Neural crest cell (in vitro differentiated cells): Measurements from ENCODE around the gene MRPL50. TPM values are rescaled to one million over a fixed set of nuclear protein-coding genes. Genes with fewer than 3 reads are reported as not detected.

Experiments used
- DNase-seq: peaks from one replicate; pipeline ENCODE4 v3.0.0; 2021; ENCODE audit warnings: low read depth, mixed read lengths, low spot score
- H3K27ac Mint-ChIP-seq: one replicate; pipeline ENCODE4 v1.8.0; 2021; ENCODE audit warnings: mild to moderate bottlenecking, mixed read lengths; ENCODE audit not compliant: unreplicated experiment
- H3K27me3 Mint-ChIP-seq: 2 replicates; pipeline ENCODE4 v1.8.0; 2021; ENCODE audit warnings: low read depth, mild to moderate bottlenecking, mixed read lengths
- H3K36me3 Mint-ChIP-seq: 2 replicates; pipeline ENCODE4 v1.8.0; 2021; ENCODE audit warnings: low read depth, mild to moderate bottlenecking, mixed read lengths
- H3K4me1 Mint-ChIP-seq: 2 replicates; pipeline ENCODE4 v1.8.0; 2021; ENCODE audit warnings: mixed read lengths
- H3K4me3 Mint-ChIP-seq: one replicate; pipeline ENCODE4 v1.8.0; 2021; ENCODE audit warnings: mild to moderate bottlenecking, mixed read lengths
- H3K9me3 Mint-ChIP-seq: 2 replicates; pipeline ENCODE4 v1.8.0; 2021; ENCODE audit warnings: mixed read lengths
- CTCF ChIP-seq: fragments of 200-600 bp; sonication (generic); conservative IDR thresholded peaks from 2 replicates; pipeline ENCODE4 v1.5.0; 2021; ENCODE audit warnings: antibody characterized with exemption, mild to moderate bottlenecking
- total RNA-seq: library from RNA; stranded (reverse); gene quantifications from 2 replicates; pipeline ENCODE4 v1.2.1, GENCODE V29; 2021

The MRPL50 gene
- total RNA-seq, 1 donor from 2014 or later, result 17.3 TPM

- Mint-ChIP-seq H3K4me3 (no peak overlapping the region), H3K27me3 (no peaks in the 10 kb centered on the region), H3K36me3 (no peaks in the 10 kb centered on the region), H3K27ac (no peak overlapping the region), H3K4me1 (no peaks in the 10 kb centered on the region), H3K9me3 (no peaks in the 10 kb centered on the region)
- no peak for DNase-seq
- no peak for TF ChIP-seq CTCF
Measured at GRCh38 chr9:101434998-101435397, 36.6 kb upstream of the MRPL50 start.

- DNase-seq, result no peak
- no peaks in the 10 kb centered on the region for H3K9me3 Mint-ChIP-seq
- H3K27ac Mint-ChIP-seq, result no peak overlapping the region
- H3K36me3 Mint-ChIP-seq, result no peaks in the 10 kb centered on the region
- no peak for TF ChIP-seq CTCF
- peaks cover 4% of the 10 kb centered on the region for H3K27me3 Mint-ChIP-seq
- H3K4me1 Mint-ChIP-seq, result no peaks in the 10 kb centered on the region
- H3K4me3 Mint-ChIP-seq, result no peak overlapping the region
Measured at GRCh38 chr9:101433229-101433628, 34.8 kb upstream of the MRPL50 start.

- TF ChIP-seq CTCF, result no peak
- Mint-ChIP-seq H3K9me3 (no peaks in the 10 kb centered on the region), H3K36me3 (no peaks in the 10 kb centered on the region), H3K4me3 (no peak overlapping the region), H3K27ac (no peak overlapping the region), H3K27me3 (peaks cover 4% of the 10 kb centered on the region), H3K4me1 (no peaks in the 10 kb centered on the region)
- no peak for DNase-seq
Measured at GRCh38 chr9:101432740-101433139, 34.3 kb upstream of the MRPL50 start.

GRCh38 chr9:101432171-101432570, 33.8 kb upstream of the MRPL50 start:
- H3K36me3 Mint-ChIP-seq, result no peaks in the 10 kb centered on the region
- no peaks in the 10 kb centered on the region for H3K9me3 Mint-ChIP-seq
- peaks cover 4% of the 10 kb centered on the region for H3K27me3 Mint-ChIP-seq
- no peak overlapping the region for H3K27ac Mint-ChIP-seq
- DNase-seq, result no peak
- H3K4me1 Mint-ChIP-seq, result no peaks in the 10 kb centered on the region
- TF ChIP-seq CTCF, result no peak
- H3K4me3 Mint-ChIP-seq, result no peak overlapping the region

GRCh38 chr9:101429736-101430135, 31.3 kb upstream of the MRPL50 start:
- no peak overlapping the region for H3K4me3 Mint-ChIP-seq
- peaks cover 4% of the 10 kb centered on the region for H3K27me3 Mint-ChIP-seq
- H3K27ac Mint-ChIP-seq, result no peak overlapping the region
- DNase-seq, result no peak
- no peaks in the 10 kb centered on the region for H3K4me1 Mint-ChIP-seq
- H3K9me3 Mint-ChIP-seq, result no peaks in the 10 kb centered on the region
- no peaks in the 10 kb centered on the region for H3K36me3 Mint-ChIP-seq
- no peak for TF ChIP-seq CTCF

DNA sequence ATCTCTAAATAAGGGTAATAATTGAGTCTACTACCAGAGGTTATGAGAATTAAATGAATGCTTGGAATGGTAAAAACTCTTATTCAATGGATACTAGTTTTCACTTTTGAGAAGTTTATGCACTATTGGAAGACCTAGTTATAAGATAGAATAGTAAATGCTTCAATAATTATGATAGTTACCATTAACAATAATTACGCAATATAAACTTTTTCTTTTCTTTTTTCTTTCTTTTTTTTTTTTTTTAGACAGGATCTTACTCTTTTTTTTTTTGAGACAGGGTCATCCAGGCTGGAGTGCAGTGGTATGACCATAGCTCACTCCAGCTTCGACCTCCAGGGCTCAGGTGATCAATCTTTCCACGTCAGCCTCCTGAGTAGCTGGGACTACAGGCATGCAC, 30.5 kb upstream of the MRPL50 start:
- Mint-ChIP-seq H3K9me3 (no peaks in the 10 kb centered on the region), H3K4me3 (no peak overlapping the region), H3K27me3 (peaks cover 4% of the 10 kb centered on the region), H3K27ac (no peak overlapping the region), H3K4me1 (no peaks in the 10 kb centered on the region), H3K36me3 (no peaks in the 10 kb centered on the region)
- DNase-seq, result no peak
- TF ChIP-seq CTCF, result no peak
